Liver (tissue), 9 donors: ENCODE data around the gene SLC39A3. TPM values are rescaled to one million over a fixed set of nuclear protein-coding genes. Genes with fewer than 3 reads are reported as not detected.

ENCODE experiments used
- DNase-seq: peaks from one replicate; pipeline ENCODE4 v3.0.0-alpha.2; 2017; ENCODE audit warnings: low spot score
- H3K27ac ChIP-seq, 2 donors: one replicate each; pipeline ENCODE4 v1.7.0; 2013; ENCODE audit warnings: inconsistent platforms in 2 of 2, low read length in 2 of 2, control low read depth in 1 of 2, low read depth in 1 of 2, mild to moderate bottlenecking in 1 of 2
- H3K27me3 ChIP-seq, 4 donors: one replicate each; pipeline versions ENCODE4 v1.6.1 to v1.7.0; 2013; ENCODE audit warnings: low read length in 3 of 4, inconsistent platforms in 1 of 4, mild to moderate bottlenecking in 1 of 4, moderate library complexity in 1 of 4; ENCODE audit not compliant: control insufficient read depth in 4 of 4, insufficient read depth in 4 of 4
- H3K36me3 ChIP-seq, 4 donors: one replicate each; pipeline versions ENCODE4 v1.6.1 to v1.7.0; 2013; ENCODE audit warnings: low read length in 3 of 4, mild to moderate bottlenecking in 3 of 4, low read depth in 1 of 4, moderate library complexity in 1 of 4; ENCODE audit not compliant: control insufficient read depth in 4 of 4, insufficient read depth in 3 of 4
- H3K4me1 ChIP-seq, 4 donors: one replicate each; pipeline versions ENCODE4 v1.6.1 to v1.7.0; 2013; ENCODE audit warnings: low read length in 3 of 4, mild to moderate bottlenecking in 3 of 4, moderate library complexity in 1 of 4; ENCODE audit not compliant: control insufficient read depth in 4 of 4, insufficient read depth in 4 of 4
- H3K4me3 ChIP-seq, 3 donors: one replicate each; pipeline versions ENCODE4 v1.6.1 to v1.7.0; 2013; ENCODE audit warnings: low read length in 3 of 3, control low read depth in 1 of 3, low read depth in 1 of 3, mild to moderate bottlenecking in 1 of 3
- H3K9ac ChIP-seq, 2 donors: one replicate each; pipeline ENCODE4 v1.7.0; 2013; ENCODE audit warnings: low read length in 2 of 2, mild to moderate bottlenecking in 2 of 2, moderate library complexity in 2 of 2, control low read depth in 1 of 2, low read depth in 1 of 2
- H3K9me3 ChIP-seq, 4 donors: one replicate each; pipeline versions ENCODE4 v1.6.1 to v1.7.0; 2013; ENCODE audit warnings: low read length in 3 of 4; ENCODE audit not compliant: control insufficient read depth in 4 of 4
- ATF3 ChIP-seq: IDR thresholded peaks from 2 replicates; pipeline ENCODE4 v1.6.1; 2016; ENCODE audit warnings: antibody characterized with exemption
- CTCF ChIP-seq: fragments of 150-350 bp; IDR thresholded peaks from 2 replicates; pipeline ENCODE4 v1.5.1; 2017; ENCODE audit warnings: improper control_type of control experiment, low read depth, low read length; ENCODE audit not compliant: missing input control
- EGR1 ChIP-seq, 2 donors: IDR thresholded peaks; 2 replicates each; pipeline ENCODE4 v1.6.1; 2016 to 2018; ENCODE audit warnings: antibody characterized with exemption in 2 of 2, low read depth in 2 of 2
- FOXA1 ChIP-seq: IDR thresholded peaks from 2 replicates; pipeline ENCODE4 v1.6.1; 2016; ENCODE audit warnings: antibody characterized with exemption
- FOXA2 ChIP-seq: IDR thresholded peaks from 2 replicates; pipeline ENCODE4 v1.6.1; 2016; ENCODE audit warnings: antibody characterized with exemption
- GABPA ChIP-seq, 2 donors: IDR thresholded peaks in 1 of 2; conservative IDR thresholded peaks in 1 of 2; 2 replicates each; pipeline ENCODE4 v1.6.1; 2016; ENCODE audit warnings: antibody characterized with exemption in 2 of 2, mild to moderate bottlenecking in 1 of 2, moderate library complexity in 1 of 2
- HNF4A ChIP-seq, 2 donors: conservative IDR thresholded peaks; 2 replicates each; pipeline ENCODE4 v1.6.1; 2016; ENCODE audit warnings: antibody characterized with exemption in 2 of 2, mild to moderate bottlenecking in 2 of 2
- HNF4G ChIP-seq: IDR thresholded peaks from 2 replicates; pipeline ENCODE4 v1.6.1; 2016; ENCODE audit warnings: antibody characterized with exemption
- JUND ChIP-seq, 2 donors: IDR thresholded peaks; 2 replicates each; pipeline ENCODE4 v1.6.1; 2016; ENCODE audit warnings: antibody characterized with exemption in 2 of 2
- MAX ChIP-seq: IDR thresholded peaks from 2 replicates; pipeline ENCODE4 v1.6.1; 2016; ENCODE audit warnings: antibody characterized with exemption
- NR2F2 ChIP-seq: IDR thresholded peaks from 2 replicates; pipeline ENCODE4 v1.6.1; 2016; ENCODE audit warnings: antibody characterized with exemption
- RAD21 ChIP-seq, 2 donors: IDR thresholded peaks; 2 replicates each; pipeline ENCODE4 v1.6.1; 2016; ENCODE audit warnings: antibody characterized with exemption in 2 of 2, mild to moderate bottlenecking in 2 of 2
- REST ChIP-seq: IDR thresholded peaks from 2 replicates; pipeline ENCODE4 v1.6.1; 2016; ENCODE audit warnings: antibody characterized with exemption, mild to moderate bottlenecking
- RXRA ChIP-seq, 2 donors: IDR thresholded peaks; 2 replicates each; pipeline ENCODE4 v1.6.1; 2017 to 2018; ENCODE audit warnings: antibody characterized with exemption in 2 of 2, mild to moderate bottlenecking in 1 of 2
- SP1 ChIP-seq: IDR thresholded peaks from 2 replicates; pipeline ENCODE4 v1.6.1; 2018; ENCODE audit warnings: antibody characterized with exemption, mild to moderate bottlenecking
- TAF1 ChIP-seq: conservative IDR thresholded peaks from 2 replicates; pipeline ENCODE4 v1.6.1; 2016; ENCODE audit warnings: antibody characterized with exemption, mild to moderate bottlenecking
- YY1 ChIP-seq: IDR thresholded peaks from 2 replicates; pipeline ENCODE4 v1.6.1; 2016; ENCODE audit warnings: antibody characterized with exemption, mild to moderate bottlenecking
- ZBTB33 ChIP-seq: IDR thresholded peaks from 2 replicates; pipeline ENCODE4 v1.6.1; 2016; ENCODE audit warnings: antibody characterized with exemption
- WGBS: extraction: QIAGEN DNeasy Blood & Tissue Kit; methylation state at CpG from one replicate; pipeline ENCODE4 v1.1.7; 2013; 5-methylcytosine and 5-hydroxymethylcytosine counted together
- polyA plus RNA-seq, 2 donors: library from polyadenylated mRNA; stranded (reverse) in 1 of 2; unstranded in 1 of 2; fragments of 200-250 nt in 1 of 2; fragments of >200 nt in 1 of 2; fragmentation: Nextera tagmentation in 1 of 2; extraction: Ambion mirVana in 1 of 2; gene quantifications; one replicate each; pipeline versions ENCODE4 v1.2.1 to v1.2.3, GENCODE V29; 2013 to 2015
- total RNA-seq, 2 donors: library from RNA; depleted of rRNA; stranded (reverse); fragments of >200 nt; gene quantifications; one replicate each; pipeline ENCODE4 v1.2.3, GENCODE V29; 2014
- donor health status: healthy.
- donor health status: healthy.
- donor health status: healthy.
- donor health status: healthy.
- donor health status: healthy.

Gene SLC39A3
- total and polyA plus RNA-seq, 4 donors = 19.8 to 29.0 (median 24.2) TPM

- Histone ChIP-seq H3K4me3 (no peak overlapping the region), H3K9ac (no peak overlapping the region), H3K9me3 (no peaks in the 10 kb centered on the region), H3K27me3 (no peaks in the 10 kb centered on the region), H3K4me1 (peaks cover 0 to 3% (median 0%) of the 10 kb centered on the region in 4 donors), H3K27ac (no peak overlapping the region), H3K36me3 (no peaks in the 10 kb centered on the region)
- DNase-seq = no peak
- TF ChIP-seq HNF4A (conservative IDR thresholded peaks at IDR 0.05) = no peak
- TF ChIP-seq TAF1 = no peak
- no peak for TF ChIP-seq NR2F2
- TF ChIP-seq FOXA2 = no peak
- no peak for TF ChIP-seq GABPA (IDR thresholded peaks at IDR 0.05 in 1 of 2, conservative IDR thresholded peaks at IDR 0.05 in 1 of 2)
- TF ChIP-seq ATF3 = no peak
- no peak for TF ChIP-seq MAX
- no peak for TF ChIP-seq RXRA (IDR thresholded peaks at IDR 0.05)
- TF ChIP-seq CTCF = no peak
- TF ChIP-seq SP1 = no peak
- TF ChIP-seq JUND (IDR thresholded peaks at IDR 0.05) = no peak
- TF ChIP-seq ZBTB33 = no peak
- no peak for TF ChIP-seq REST
- TF ChIP-seq EGR1 (IDR thresholded peaks at IDR 0.05; ENCODE audit: low read depth in 2 of 2) = no peak
- no peak for TF ChIP-seq RAD21 (IDR thresholded peaks at IDR 0.05)
- TF ChIP-seq HNF4G = no peak
- no peak for TF ChIP-seq FOXA1
- no peak for TF ChIP-seq YY1
- WGBS = 80% methylated on average over 5 of the region's 5 CpGs
Measured at GRCh38 chr19:2694196-2694595, 45.6 kb downstream of the SLC39A3 start.
